A549 (cell line): ENCODE data around the gene ANXA1. TPM values are rescaled to one million over a fixed set of nuclear protein-coding genes. Genes with fewer than 3 reads are reported as not detected.

Experiments used
- ATAC-seq, 2 experiments: fragments of 200-7000 bp in 1 of 2; fragments of >200 bp in 1 of 2; cut with Nextera tagmentation in 1 of 2; cut with Tn5 transposase in 1 of 2; 3 replicates each; pipeline versions ENCODE4 v1.8.0 to v1.9.1; 2018 to 2020; ENCODE audit warnings: mild to moderate bottlenecking in 1 of 2, moderate library complexity in 1 of 2
- CTCF ChIA-PET: fragments of 300-600 bp; sonication (Branson Sonifier 250); formaldehyde crosslinking; extraction: SDS; loops from one replicate; lab custom pipeline; 2021; ENCODE audit warnings: antibody characterized with exemption, inconsistent platforms; lab: Yijun Ruan, JAX
- POLR2A ChIA-PET: fragments of 350-600 bp; formaldehyde crosslinking; extraction: SDS; loops from one replicate; lab custom pipeline; 2021; ENCODE audit warnings: antibody characterized with exemption, inconsistent platforms; lab: Yijun Ruan, JAX
- DNase-seq, 2 experiments: peaks; one replicate each; pipeline versions ENCODE4 v3.0.0 to v3.0.0-alpha.2; 2011 to 2016; ENCODE audit warnings: low read depth in 1 of 2, low spot score in 1 of 2
- FAIRE-seq: peaks from 2 replicates; lab custom pipeline; 2011; peaks lifted over from hg19 to GRCh38; lab: Jason Lieb, UNC
- H3K27ac ChIP-seq, 2 experiments: fragments of >200 bp; sonication (Bioruptor Twin); formaldehyde crosslinking; 3 replicates each; pipeline ENCODE4 v1.5.1; 2016 to 2017
- H3K4me1 ChIP-seq: fragments of >200 bp; sonication (Bioruptor Twin); formaldehyde crosslinking; 3 replicates; pipeline ENCODE4 v1.6.1; 2016
- H3K4me2 ChIP-seq: fragments of >200 bp; sonication (Bioruptor Twin); formaldehyde crosslinking; 3 replicates; pipeline ENCODE4 v1.6.1; 2016
- H3K4me3 ChIP-seq: fragments of >200 bp; sonication (Bioruptor Twin); formaldehyde crosslinking; 3 replicates; pipeline ENCODE4 v1.5.1; 2016
- H3K9me3 ChIP-seq: fragments of >200 bp; sonication (Bioruptor Twin); formaldehyde crosslinking; 3 replicates; pipeline ENCODE4 v1.6.1; 2016
- ATOH8 ChIP-seq: fragments of 250-450 bp; sonication (Bioruptor Pico); IDR thresholded peaks from 2 replicates; pipeline ENCODE4 v1.5.0; 2020; ENCODE audit warnings: low read depth, mild to moderate bottlenecking, moderate library complexity
- BHLHE40 ChIP-seq: IDR thresholded peaks from 2 replicates; pipeline ENCODE4 v1.6.1; 2012; ENCODE audit warnings: low read depth, low read length, inconsistent platforms
- CBX2 ChIP-seq: fragments of 200-600 bp; sonication (generic); IDR thresholded peaks from 2 replicates; pipeline ENCODE4 v1.6.1; 2016; ENCODE audit warnings: low read depth, mild to moderate bottlenecking, borderline replicate concordance
- CEBPB ChIP-seq, 2 experiments: fragments of >200 bp in 1 of 2; sonication (Bioruptor Twin) in 1 of 2; formaldehyde crosslinking in 1 of 2; IDR thresholded peaks; 2 replicates each; pipeline ENCODE4 v1.6.1; 2012 to 2016
- CHD4 ChIP-seq: fragments of 200-600 bp; sonication (generic); IDR thresholded peaks from 2 replicates; pipeline ENCODE4 v1.6.1; 2016; ENCODE audit warnings: antibody characterized with exemption, mild to moderate bottlenecking, borderline replicate concordance
- E2F6 ChIP-seq: IDR thresholded peaks from 2 replicates; pipeline ENCODE4 v1.6.1; 2012; ENCODE audit warnings: low read depth, borderline replicate concordance
- EHMT2 ChIP-seq: fragments of 200-600 bp; sonication (generic); IDR thresholded peaks from 2 replicates; pipeline ENCODE4 v1.6.1; 2016; ENCODE audit warnings: antibody characterized with exemption, low read depth, mild to moderate bottlenecking, moderate library complexity
- FOSB ChIP-seq: fragments of 250-450 bp; sonication (Bioruptor Pico); IDR thresholded peaks from 2 replicates; pipeline ENCODE4 v1.5.0; 2020; ENCODE audit warnings: mild to moderate bottlenecking, moderate library complexity
- FOXS1 ChIP-seq: fragments of 250-450 bp; sonication (Bioruptor Pico); IDR thresholded peaks from 2 replicates; pipeline ENCODE4 v1.5.0; 2020; ENCODE audit warnings: mild to moderate bottlenecking, moderate library complexity
- GATA3 ChIP-seq: IDR thresholded peaks from 2 replicates; pipeline ENCODE4 v1.6.1; 2012; ENCODE audit warnings: borderline replicate concordance
- KDM5A ChIP-seq: fragments of 200-600 bp; sonication (generic); IDR thresholded peaks from 2 replicates; pipeline ENCODE4 v1.6.1; 2016; ENCODE audit warnings: antibody characterized with exemption, mild to moderate bottlenecking
- MAFK ChIP-seq: fragments of 450-650 bp; IDR thresholded peaks from 2 replicates; pipeline ENCODE4 v1.6.1; 2014; ENCODE audit not compliant: partially characterized antibody
- MAZ ChIP-seq: fragments of 150-350 bp; IDR thresholded peaks from 2 replicates; pipeline ENCODE4 v1.6.1; 2014; ENCODE audit warnings: antibody characterized with exemption, low read depth, low read length, borderline replicate concordance
- NFE2L2 ChIP-seq: fragments of 150-350 bp; conservative IDR thresholded peaks from 2 replicates; pipeline ENCODE4 v1.6.1; 2014; ENCODE audit warnings: low read length
- NPAS2 ChIP-seq: fragments of 250-450 bp; sonication (Bioruptor Pico); IDR thresholded peaks from 2 replicates; pipeline ENCODE4 v1.8.0; 2022; ENCODE audit warnings: mild to moderate bottlenecking, moderate library complexity, borderline replicate concordance
- PHF8 ChIP-seq: fragments of 200-600 bp; sonication (generic); IDR thresholded peaks from 2 replicates; pipeline ENCODE4 v1.6.1; 2016; ENCODE audit warnings: low read depth, mild to moderate bottlenecking, antibody characterized with exemption, moderate library complexity, borderline replicate concordance
- POLR2A ChIP-seq: IDR thresholded peaks from 2 replicates; pipeline ENCODE4 v1.6.1; 2012; ENCODE audit warnings: mild to moderate bottlenecking, low read length
- POLR2AphosphoS2 ChIP-seq: conservative IDR thresholded peaks from 2 replicates; pipeline ENCODE4 v1.6.1; 2012; ENCODE audit warnings: low read length, improper control_type of control experiment, inconsistent platforms
- SREBF2 ChIP-seq: fragments of 450-650 bp; IDR thresholded peaks from 2 replicates; pipeline ENCODE4 v1.6.1; 2014; ENCODE audit warnings: mild to moderate bottlenecking, moderate library complexity
- ZC3H11A ChIP-seq: fragments of 450-650 bp; IDR thresholded peaks from 2 replicates; pipeline ENCODE4 v1.6.1; 2014; ENCODE audit warnings: antibody characterized with exemption, mild to moderate bottlenecking
- ZNF302 ChIP-seq: fragments of 250-450 bp; sonication (Bioruptor Pico); IDR thresholded peaks from 2 replicates; pipeline ENCODE4 v1.9.0; 2021; ENCODE audit warnings: inconsistent platforms, mild to moderate bottlenecking, moderate library complexity
- WGBS: methylation state at CpG from one replicate; pipeline ENCODE4 v1.1.6; 2017; ENCODE audit errors: missing lambda C conversion rate; 5-methylcytosine and 5-hydroxymethylcytosine counted together
- polyA plus RNA-seq, 4 experiments: library from polyadenylated mRNA; depleted of rRNA in 3 of 4; stranded (reverse); fragments of >200 nt; fragmentation: RNase III in 1 of 4; extraction: RNeasy Plus Mini Kit Qiagen cat#74134 plus additional on column Dnase treatment in 1 of 4; gene quantifications; 2 replicates in 3 of 4; 3 replicates in 1 of 4; pipeline ENCODE4 v1.2.3, GENCODE V29; 2011 to 2017
- TF ChIP-seq, protein P1 (sequence below): IDR thresholded peaks from 2 replicates; pipeline ENCODE4 v1.6.1; 2012
- TF ChIP-seq, protein P2 (sequence below): fragments of >200 bp; sonication (Bioruptor Twin); formaldehyde crosslinking; IDR thresholded peaks from 3 replicates; pipeline ENCODE4 v1.5.1; 2016

ANXA1 gene
- polyA plus RNA-seq, 2 of the 4 experiments (the other 2 are of a cell fraction) = 1,601 to 1,990 TPM

DNA sequence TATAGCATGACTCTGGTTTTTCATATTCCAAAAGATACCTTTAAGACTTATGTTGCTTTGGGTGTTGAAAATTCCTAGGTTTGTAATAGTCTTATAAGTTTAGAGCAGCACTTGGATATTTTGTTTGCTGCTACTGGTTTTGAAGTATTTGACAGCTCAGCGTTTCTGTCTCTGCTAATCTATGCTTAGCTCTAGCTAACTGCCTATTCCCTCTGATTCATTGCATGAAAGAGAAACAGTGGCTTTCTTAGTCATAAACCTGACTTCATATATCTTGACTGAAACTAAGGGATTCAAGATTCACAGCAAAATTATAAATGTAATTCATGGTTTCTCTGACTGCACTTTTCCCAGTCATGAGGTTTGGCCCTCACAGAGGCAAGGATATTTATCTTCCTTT lies 35.6 kb upstream of the ANXA1 start:
- Histone ChIP-seq H3K4me2 (peak overlapping the region; percentile 32), H3K27ac (peak overlapping the region; percentile 37 to 68; a peak in 5 of 6 replicates), H3K4me1 (peaks cover 59% of the 10 kb centered on the region), H3K4me3 (no peak overlapping the region), H3K9me3 (no peaks in the 10 kb centered on the region; the same call in 2 of the 3 replicates)
- TF ChIP-seq FOXS1 (CRISPR knock-in tag) (no peak), EHMT2 (no peak), CHD4 (no peak), KDM5A (no peak), NPAS2 (CRISPR knock-in tag) (no peak), MAFK (peak; percentile 97), BHLHE40 (no peak)
- ChIA-PET CTCF (interaction anchor here (0.5 to 1.1 kb wide), 2 partner anchors 9 to 176 kb away, joined by 3 read pairs; no protein-coding TSS in a partner anchor), POLR2A (no interaction called here)
- FAIRE-seq (peak; percentile 96), ATAC-seq (peak in 1 of 2 experiments; percentile 51; a peak in 2 of 6 replicates), DNase-seq (no peak)
- WGBS = 15% methylated on average over 1 of the region's 1 CpG

DNA sequence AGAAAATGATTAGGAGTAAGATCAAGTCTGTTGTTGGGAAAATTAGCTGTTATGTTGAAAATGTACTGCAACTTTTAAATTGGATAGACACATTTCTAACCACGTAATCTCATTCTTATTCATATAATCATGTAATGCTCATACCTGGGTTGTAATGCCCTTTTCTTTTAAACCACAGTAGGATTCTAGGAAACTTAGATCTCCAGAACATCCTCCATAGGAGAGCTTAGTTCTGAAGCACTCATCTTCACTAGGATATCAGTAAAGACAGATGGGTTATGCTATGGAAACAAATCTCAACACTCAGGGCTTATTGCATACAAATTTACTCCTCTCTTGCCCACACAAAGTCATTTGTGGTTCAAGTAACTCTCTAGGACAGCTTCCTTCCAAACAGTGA lies 34.8 kb upstream of the ANXA1 start:
- ATAC-seq (no peak), FAIRE-seq (peak; percentile 23)
- no peaks in the 10 kb centered on the region; the same call in 2 of the 3 replicates for H3K9me3 ChIP-seq
- ChIA-PET CTCF (interaction anchor here (0.8 to 1.1 kb wide), 2 partner anchors 9 to 21 kb away, joined by 3 read pairs; no protein-coding TSS in a partner anchor), POLR2A (no interaction called here)
- WGBS = 93% methylated on average over 1 of the region's 1 CpG
- H3K4me1 ChIP-seq = peaks cover 60% of the 10 kb centered on the region
- peak overlapping the region; percentile 77 to 81; a peak in 5 of 6 replicates for H3K27ac ChIP-seq
- TF ChIP-seq EHMT2 = no peak
- TF ChIP-seq NPAS2 (CRISPR knock-in tag) = no peak
- no peak for TF ChIP-seq PHF8
- no peak for TF ChIP-seq CEBPB (IDR thresholded peaks at IDR 0.05)
- TF ChIP-seq ATOH8 (CRISPR knock-in tag) = no peak
- no peak for TF ChIP-seq ZC3H11A
- TF ChIP-seq SREBF2 = no peak
- TF ChIP-seq BHLHE40 = no peak
- TF ChIP-seq FOSB (CRISPR knock-in tag) = no peak
- TF ChIP-seq POLR2AphosphoS2 = no peak
- TF ChIP-seq ZNF302 (CRISPR knock-in tag) = no peak
- no peak for TF ChIP-seq MAFK
- no peak for TF ChIP-seq NFE2L2
- TF ChIP-seq, all 56 proteins: peak for 0
- no peak overlapping the region for H3K4me3 ChIP-seq
- no peak overlapping the region; the same call in 2 of the 3 replicates for H3K4me2 ChIP-seq
- DNase-seq = no peak

- Histone ChIP-seq H3K4me3 (no peak overlapping the region), H3K9me3 (no peaks in the 10 kb centered on the region; the same call in 2 of the 3 replicates), H3K4me2 (peak overlapping the region; percentile 59), H3K27ac (peak overlapping the region; percentile 77 to 81), H3K4me1 (peaks cover 64% of the 10 kb centered on the region)
- no peak for DNase-seq
- peak; percentile 59 for FAIRE-seq
- no peak for ATAC-seq
- CTCF ChIA-PET = interaction anchor here (1.2 to 5.9 kb wide), 2 partner anchors 9 to 11 kb away, joined by 3 to 28 read pairs; no protein-coding TSS in a partner anchor
- POLR2A ChIA-PET = interaction anchor here (0.6 to 1.1 kb wide), 2 partner anchors 58 to 123 kb away, joined by 3 read pairs; no protein-coding TSS in a partner anchor
- TF ChIP-seq SREBF2 (no peak), MAFK (no peak), E2F6 (no peak), MAZ (no peak), GATA3 (no peak), POLR2A (no peak), CBX2 (no peak)
- TF ChIP-seq, protein P1, sequence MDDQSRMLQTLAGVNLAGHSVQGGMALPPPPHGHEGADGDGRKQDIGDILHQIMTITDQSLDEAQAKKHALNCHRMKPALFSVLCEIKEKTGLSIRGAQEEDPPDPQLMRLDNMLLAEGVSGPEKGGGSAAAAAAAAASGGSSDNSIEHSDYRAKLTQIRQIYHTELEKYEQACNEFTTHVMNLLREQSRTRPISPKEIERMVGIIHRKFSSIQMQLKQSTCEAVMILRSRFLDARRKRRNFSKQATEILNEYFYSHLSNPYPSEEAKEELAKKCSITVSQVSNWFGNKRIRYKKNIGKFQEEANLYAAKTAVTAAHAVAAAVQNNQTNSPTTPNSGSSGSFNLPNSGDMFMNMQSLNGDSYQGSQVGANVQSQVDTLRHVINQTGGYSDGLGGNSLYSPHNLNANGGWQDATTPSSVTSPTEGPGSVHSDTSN = no peak
- TF ChIP-seq, protein P2, sequence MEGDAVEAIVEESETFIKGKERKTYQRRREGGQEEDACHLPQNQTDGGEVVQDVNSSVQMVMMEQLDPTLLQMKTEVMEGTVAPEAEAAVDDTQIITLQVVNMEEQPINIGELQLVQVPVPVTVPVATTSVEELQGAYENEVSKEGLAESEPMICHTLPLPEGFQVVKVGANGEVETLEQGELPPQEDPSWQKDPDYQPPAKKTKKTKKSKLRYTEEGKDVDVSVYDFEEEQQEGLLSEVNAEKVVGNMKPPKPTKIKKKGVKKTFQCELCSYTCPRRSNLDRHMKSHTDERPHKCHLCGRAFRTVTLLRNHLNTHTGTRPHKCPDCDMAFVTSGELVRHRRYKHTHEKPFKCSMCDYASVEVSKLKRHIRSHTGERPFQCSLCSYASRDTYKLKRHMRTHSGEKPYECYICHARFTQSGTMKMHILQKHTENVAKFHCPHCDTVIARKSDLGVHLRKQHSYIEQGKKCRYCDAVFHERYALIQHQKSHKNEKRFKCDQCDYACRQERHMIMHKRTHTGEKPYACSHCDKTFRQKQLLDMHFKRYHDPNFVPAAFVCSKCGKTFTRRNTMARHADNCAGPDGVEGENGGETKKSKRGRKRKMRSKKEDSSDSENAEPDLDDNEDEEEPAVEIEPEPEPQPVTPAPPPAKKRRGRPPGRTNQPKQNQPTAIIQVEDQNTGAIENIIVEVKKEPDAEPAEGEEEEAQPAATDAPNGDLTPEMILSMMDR = no peak
These were observed 33.4 kb upstream of the ANXA1 start for GRCh38 chr9:73118286-73118685.
